Adrenal gland (tissue), 5 donors: ENCODE results near the gene GLRX.

Experiments
- CTCF ChIP-seq, 6 experiments: fragments of 450-650 bp in 4 of 6; fragments of 200-600 bp in 2 of 6; sonication (generic) in 1 of 6; IDR thresholded peaks; 1 replicate in 5 of 6; 2 replicates in 1 of 6; pipeline versions ENCODE4 v1.5.1 to v1.8.0; 2016 to 2021; ENCODE audit warnings: antibody characterized with exemption in 6 of 6, mild to moderate bottlenecking in 2 of 6, moderate library complexity in 1 of 6
- POLR2A ChIP-seq, 2 donors: fragments of 450-650 bp; IDR thresholded peaks; one replicate each; pipeline ENCODE4 v1.6.1; 2017; ENCODE audit warnings: antibody characterized with exemption in 2 of 2, mild to moderate bottlenecking in 2 of 2, moderate library complexity in 1 of 2
- donor health status: DM: no; HTN: no; CAD: no.

GRCh38 chr5:95808013-95808685 lies 14.4 kb downstream of the GLRX start:
- TF ChIP-seq CTCF (IDR thresholded peaks at IDR 0.05), result no peak
- no peak for TF ChIP-seq POLR2A (IDR thresholded peaks at IDR 0.05)
